Measurements from ENCODE around the gene UGT1A4.

UGT1A4 gene

DNA sequence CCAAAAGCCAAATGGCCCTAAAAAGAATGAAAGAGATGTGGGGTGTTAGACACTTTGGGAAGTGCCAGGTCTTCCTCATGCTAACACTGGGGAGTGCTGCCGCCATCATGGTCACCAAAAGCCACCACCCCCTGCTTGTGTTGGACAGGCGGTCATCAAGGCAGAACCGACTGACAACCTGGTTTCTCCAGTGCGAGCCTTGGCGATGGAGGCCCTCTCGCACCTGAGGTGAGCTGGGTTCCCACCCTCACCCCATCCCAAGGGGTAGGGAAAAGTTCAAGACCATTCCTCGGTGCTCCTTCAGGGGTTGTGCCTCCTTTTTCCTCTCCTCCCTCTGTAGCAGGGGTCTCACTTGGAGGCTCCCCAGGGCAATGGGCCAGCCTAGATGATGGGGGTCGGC lies 93.2 kb downstream of the UGT1A4 start:
- DNase-seq (ENCODE audit: low spot score), result no peak

- no peak for DNase-seq (ENCODE audit: low spot score)
Observed at GRCh38 chr2:233813236-233814055, 94.9 kb downstream of the UGT1A4 start.

DNA sequence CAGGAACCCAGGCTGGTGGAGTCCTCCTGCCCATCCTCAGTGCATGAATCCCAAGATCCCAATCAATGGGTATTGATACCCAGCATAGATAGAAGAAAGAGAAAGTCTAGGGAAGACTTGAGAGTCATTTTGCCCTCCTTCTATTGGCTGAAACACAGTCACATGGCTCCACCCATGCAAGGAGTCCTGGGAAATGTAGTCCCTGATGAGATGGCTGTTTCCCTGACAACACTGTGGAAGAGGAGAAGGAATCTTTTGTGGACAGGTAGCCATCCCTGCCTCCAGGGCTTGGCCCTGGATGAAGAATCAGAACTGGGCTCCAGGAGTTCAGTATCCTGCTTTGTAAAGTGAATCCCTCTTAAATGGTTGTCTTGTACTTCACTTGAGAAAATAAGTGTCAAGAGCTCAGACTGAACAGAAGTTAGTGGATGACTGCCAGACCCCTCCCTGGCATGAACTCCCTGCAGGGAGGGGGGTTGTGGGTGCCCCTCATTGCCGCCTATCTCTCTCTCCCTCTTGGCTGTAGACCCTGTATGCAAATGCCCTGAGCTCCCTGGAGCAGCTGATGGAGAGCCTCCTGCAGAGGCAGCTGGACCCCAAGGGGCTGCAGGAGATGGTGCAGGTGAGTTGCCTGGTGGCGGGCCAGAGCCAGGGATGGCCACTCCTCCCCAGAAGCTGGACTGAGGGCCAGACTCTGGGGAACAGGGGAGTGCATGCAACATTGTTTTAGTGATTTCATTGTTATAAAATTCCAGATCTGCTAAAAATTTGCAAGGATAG lies 95.7 kb downstream of the UGT1A4 start:
- no peak for DNase-seq (ENCODE audit: low spot score)

DNA sequence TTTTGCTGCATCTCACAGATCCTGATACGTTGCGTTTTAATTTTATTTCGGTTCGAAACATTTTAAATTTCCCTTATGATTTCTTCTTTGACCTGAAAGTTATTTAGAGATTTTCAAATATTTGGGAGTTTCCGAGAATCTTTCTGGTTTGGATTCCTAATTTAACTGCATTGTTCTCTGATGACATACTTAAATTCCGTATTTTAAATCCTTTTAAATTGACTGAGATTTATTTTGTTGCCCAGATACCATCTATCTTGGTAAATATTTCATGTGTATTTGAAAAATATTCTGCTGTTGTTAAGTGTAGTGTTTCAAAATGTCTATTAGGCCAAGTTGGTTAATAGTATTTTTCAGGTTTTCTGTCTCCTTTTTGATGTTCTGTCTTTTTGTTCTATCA lies 97.3 kb downstream of the UGT1A4 start:
- DNase-seq (ENCODE audit: low spot score), result no peak

GRCh38 chr2:233816334-233816733 lies 97.8 kb downstream of the UGT1A4 start:
- DNase-seq (ENCODE audit: low spot score), result no peak

DNA sequence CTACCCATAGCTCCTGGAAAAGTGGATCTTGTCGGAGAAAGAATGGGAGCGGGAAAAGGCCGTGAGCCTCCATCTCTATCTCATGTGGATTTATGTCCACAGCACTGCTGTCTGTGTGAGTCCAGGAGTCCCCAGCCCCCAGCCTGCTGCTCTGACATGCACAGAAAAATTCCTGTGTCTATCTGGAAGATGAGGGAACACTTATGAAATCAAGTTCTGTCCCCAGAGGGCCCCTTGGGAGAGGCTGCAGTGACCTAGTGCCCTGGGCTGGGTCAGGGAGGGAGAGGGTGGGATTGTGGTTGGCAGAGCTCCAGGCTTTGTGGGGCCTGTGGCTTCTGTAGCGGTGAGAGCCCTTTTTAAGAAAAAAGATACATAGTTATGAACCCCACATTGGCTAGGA lies 98.2 kb downstream of the UGT1A4 start:
- DNase-seq (ENCODE audit: low spot score), result no peak

DNA sequence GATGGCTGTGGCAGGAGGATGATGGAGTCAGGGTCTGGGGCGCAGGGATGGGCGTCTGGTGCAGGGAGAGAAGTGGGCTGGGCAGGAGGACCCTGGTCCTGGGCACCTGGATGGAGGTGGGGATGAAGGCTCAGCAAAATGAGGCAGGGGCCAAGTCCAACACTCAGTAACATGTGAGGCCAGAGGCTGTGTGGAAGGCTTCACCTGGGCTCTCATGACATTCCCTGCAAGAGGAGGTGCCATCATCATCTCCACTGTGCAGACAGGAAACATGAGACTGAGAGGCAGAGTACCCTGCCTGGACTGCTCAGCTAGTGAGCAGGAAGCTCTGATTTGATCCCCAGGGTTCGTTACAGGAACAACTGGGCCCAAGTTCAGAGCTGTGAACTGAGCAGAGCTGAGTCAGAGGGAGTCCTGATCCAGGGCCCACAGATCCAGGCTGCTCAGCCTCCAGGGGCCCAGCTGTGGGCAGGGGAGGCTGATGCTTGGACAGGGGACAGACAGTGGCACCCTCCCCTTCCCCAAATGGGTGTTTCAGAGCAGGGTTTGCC lies 98.9 kb downstream of the UGT1A4 start:
- no peak for DNase-seq (ENCODE audit: low spot score)

DNA sequence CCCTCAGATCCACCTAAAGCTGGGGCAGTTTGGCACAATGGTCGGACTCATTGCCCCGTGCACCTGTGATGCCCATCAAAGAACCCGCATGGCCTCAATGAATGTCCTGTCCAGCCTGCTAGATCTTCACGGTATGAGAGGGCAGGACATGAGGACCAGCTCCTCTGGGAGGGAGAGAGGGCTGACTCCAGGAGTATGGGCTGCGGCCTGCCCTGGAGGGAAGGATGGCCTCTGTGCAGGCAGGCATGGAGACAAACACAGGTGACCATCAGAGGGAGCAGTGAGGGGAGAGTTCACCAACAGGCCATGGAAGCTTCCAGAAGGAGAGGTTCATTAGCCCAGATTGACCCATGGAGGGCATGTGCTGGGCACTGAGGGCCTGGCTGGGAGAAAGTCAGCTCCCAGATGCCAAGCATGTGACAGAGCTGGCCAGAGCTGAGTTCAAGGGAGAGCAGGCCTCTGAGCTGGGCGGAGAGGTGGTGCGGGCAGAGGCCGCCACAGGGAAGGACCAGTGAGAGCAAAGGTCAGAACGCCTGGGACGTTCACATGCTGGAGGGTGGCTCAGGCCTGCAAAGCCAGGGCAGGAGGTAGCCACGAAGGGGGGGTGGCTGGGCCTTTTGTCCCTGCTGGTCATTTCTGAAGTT lies 99.6 kb downstream of the UGT1A4 start:
- no peak for DNase-seq (ENCODE audit: low spot score)

DNA sequence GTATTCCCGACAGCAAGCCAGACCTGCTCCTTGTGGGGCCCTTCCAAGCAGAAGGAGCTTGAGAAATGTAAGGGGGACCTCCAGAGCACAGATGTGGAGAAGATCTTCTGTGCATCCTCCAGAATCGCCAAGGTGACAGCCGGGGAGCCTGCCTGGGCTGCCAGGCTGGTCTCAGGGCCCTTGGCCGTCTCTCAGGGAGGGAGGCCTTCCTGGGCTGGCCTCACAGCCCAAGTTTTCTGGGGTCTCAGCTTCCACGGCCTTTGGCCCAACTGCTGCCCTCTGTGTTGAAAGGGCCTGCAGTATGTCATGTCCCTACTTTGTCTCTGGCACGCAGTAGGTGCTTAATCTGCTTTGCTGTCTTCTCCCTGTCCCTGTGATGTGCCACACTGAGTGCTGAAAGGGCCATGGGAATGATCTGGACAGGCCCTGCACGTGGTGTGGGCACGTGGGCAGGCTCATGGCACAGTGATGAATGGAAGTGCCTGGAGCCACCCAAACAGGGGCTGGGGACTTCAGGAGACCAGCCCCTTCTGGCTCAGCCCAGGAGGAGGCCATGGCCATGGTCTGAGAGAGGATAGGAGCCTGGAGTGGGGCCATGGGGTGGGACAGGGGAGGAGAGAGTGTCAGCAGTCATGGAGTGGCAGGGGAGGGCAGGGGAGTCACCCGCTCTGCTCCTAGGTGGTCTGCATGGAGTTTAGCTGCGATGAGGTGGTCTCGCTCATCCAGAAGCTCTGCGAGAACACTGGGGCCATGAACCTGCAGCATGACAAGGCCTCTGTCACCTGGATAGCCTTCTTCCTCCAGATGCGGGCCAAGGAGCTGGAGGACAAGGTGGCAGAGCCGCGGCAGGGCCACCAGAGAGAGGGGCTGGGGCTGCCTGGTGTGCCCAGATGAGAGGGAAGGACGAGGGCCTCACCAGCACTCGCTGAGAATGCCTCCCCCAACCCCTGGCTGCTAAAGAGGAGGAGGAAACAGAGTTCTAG lies 100.4 kb downstream of the UGT1A4 start:
- DNase-seq (ENCODE audit: low spot score), result no peak

DNA sequence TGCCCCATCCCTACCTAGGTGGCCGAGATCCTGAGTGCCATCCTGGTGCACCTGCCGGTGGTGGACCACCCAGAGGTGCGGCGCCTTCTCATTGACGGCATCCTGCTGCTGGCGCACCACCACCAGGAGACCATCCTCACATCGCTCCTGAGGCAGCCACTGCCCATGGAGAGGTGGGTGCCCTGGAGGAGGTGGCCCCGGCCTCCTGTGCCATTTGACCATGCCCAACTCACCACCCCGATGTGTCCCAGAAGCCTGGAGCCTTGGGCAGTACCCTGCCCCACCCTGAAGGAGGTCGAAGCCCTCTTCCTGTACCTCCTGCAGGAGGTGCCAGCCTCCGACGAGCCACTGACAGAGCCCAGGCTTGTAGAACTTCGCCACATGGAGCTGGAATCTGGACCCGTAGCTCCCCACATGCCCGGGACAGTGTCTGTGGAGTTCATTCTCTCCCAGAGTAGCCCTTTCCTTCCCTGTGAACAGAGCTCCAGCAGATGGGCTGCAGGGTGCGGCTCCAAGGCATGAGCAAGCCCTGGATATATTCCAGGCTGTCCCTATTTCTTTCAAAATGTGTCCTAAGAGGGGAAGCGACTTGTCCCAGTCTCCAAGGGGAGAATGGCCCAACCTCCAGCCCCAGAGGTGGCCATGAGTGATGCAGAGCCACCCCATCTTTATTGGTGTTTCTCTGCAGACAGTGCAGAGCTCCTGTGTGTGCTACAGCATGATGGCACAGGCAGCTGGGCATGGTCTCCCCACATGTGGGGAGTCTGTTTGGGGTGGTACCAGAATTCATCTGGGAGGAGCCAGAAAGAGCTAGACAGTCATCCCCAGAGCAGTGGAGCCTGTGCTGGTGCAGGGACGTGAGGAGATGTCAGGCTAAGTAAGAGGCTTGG lies 101.6 kb downstream of the UGT1A4 start:
- no peak for DNase-seq (ENCODE audit: low spot score)

DNA sequence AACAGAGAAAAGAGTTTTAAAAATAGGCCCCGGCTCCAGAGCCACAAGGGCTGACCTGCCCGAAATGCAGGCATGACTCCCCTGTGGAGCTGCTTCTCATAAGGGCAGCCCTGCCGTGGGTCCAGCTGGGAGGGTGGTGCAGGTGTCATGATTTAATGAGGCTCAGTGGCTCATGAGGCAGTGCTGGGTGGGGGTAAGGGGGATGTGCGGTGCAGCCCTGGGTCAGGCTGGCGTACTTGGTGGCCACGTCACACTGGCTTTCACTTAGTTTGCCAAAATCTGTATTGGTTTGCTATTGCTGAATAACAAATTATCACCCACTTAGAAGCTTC lies 102.2 kb downstream of the UGT1A4 start:
- no peak for DNase-seq (ENCODE audit: low spot score)

GRCh38 chr2:233821196-233821595 lies 102.7 kb downstream of the UGT1A4 start:
- DNase-seq (ENCODE audit: low spot score), result no peak

DNA sequence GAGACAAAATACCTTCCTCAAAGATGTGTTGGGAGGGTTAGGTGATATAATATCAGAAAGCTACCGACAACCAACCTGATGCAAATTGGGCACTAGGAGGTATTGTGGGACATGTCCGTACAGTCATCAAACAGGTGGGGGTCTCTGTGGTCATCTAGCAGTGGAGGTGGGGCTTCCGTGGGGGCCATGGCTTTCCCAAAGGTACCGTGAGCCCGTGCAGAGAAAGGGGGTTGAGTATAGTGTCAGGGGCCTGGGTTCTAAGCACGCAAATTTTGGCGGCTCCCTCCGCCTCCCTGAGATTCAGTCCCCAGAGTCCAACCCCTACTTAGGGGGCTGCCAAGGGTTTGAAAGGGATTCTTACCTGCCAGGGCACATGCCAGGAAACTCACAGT lies 103.2 kb downstream of the UGT1A4 start:
- no peak for DNase-seq (ENCODE audit: low spot score)

GRCh38 chr2:233822101-233822771 lies 103.7 kb downstream of the UGT1A4 start:
- no peak for DNase-seq (ENCODE audit: low spot score)
